Fibroblast of lung (primary cell): ENCODE data around the gene NOS1AP. TPM values are rescaled to one million over a fixed set of nuclear protein-coding genes. Genes with fewer than 3 reads are reported as not detected.
"Not testable (repeated sequence)": the region's sequence is repeated elsewhere in the genome, so short reads cannot be mapped to it uniquely, and the experiment has no call there.

Experiments
- DNase-seq, 2 donors: peaks; one replicate each; pipeline versions ENCODE4 v3.0.0 to v3.0.0-alpha.2; 2010; ENCODE audit warnings: low read depth in 2 of 2
- H2AFZ ChIP-seq: 2 replicates; pipeline ENCODE4 v1.5.1; 2012; ENCODE audit warnings: low read length, control low read depth, inconsistent platforms
- H3K27ac ChIP-seq: 2 replicates; pipeline ENCODE4 v1.5.1; 2011; ENCODE audit warnings: low read length, control low read depth; ENCODE audit not compliant: insufficient read depth
- H3K27me3 ChIP-seq: 2 replicates; pipeline ENCODE4 v1.5.1; 2011; ENCODE audit warnings: mild to moderate bottlenecking, low read length; ENCODE audit not compliant: control insufficient read depth, insufficient read depth
- H3K36me3 ChIP-seq: 2 replicates; pipeline ENCODE4 v1.5.1; 2011; ENCODE audit warnings: low read length; ENCODE audit not compliant: control insufficient read depth, insufficient read depth
- H3K4me1 ChIP-seq: 2 replicates; pipeline ENCODE4 v1.5.1; 2011; ENCODE audit warnings: low read length; ENCODE audit not compliant: control insufficient read depth, insufficient read depth; ENCODE audit errors: extremely low read depth
- H3K4me2 ChIP-seq: 2 replicates; pipeline ENCODE4 v1.5.1; 2011; ENCODE audit warnings: low read length, control low read depth; ENCODE audit not compliant: insufficient read depth; ENCODE audit errors: extremely low read depth
- H3K4me3 ChIP-seq, 4 experiments: fragments of 200-600 bp in 1 of 4; sonication (generic) in 1 of 4; replicated peaks in 1 of 4; 2 replicates each; pipeline ENCODE4 v1.5.1; 2011 to 2016; ENCODE audit warnings: low read length in 4 of 4, low read depth in 3 of 4, mild to moderate bottlenecking in 3 of 4, control low read depth in 2 of 4, inconsistent platforms in 1 of 4, mixed read lengths in 1 of 4; ENCODE audit not compliant: insufficient read depth in 1 of 4; ENCODE audit errors: control extremely low read depth in 1 of 4
- H3K79me2 ChIP-seq: 2 replicates; pipeline ENCODE4 v1.5.1; 2012; ENCODE audit warnings: mild to moderate bottlenecking, low read length, inconsistent platforms; ENCODE audit not compliant: control insufficient read depth, insufficient read depth
- H3K9ac ChIP-seq: 2 replicates; pipeline ENCODE4 v1.5.1; 2011; ENCODE audit warnings: mild to moderate bottlenecking, low read length, control low read depth; ENCODE audit not compliant: insufficient read depth
- H3K9me3 ChIP-seq: 2 replicates; pipeline ENCODE4 v1.5.1; 2012; ENCODE audit warnings: low read depth, low read length; ENCODE audit not compliant: control insufficient read depth, insufficient read depth
- H4K20me1 ChIP-seq: 2 replicates; pipeline ENCODE4 v1.5.1; 2011; ENCODE audit warnings: low read length; ENCODE audit not compliant: control insufficient read depth, insufficient read depth; ENCODE audit errors: extremely low read depth
- CTCF ChIP-seq, 2 donors: IDR thresholded peaks in 1 of 2; conservative IDR thresholded peaks in 1 of 2; 1 replicate in 1 of 2; 2 replicates in 1 of 2; pipeline ENCODE4 v1.5.1; 2011 to 2012; ENCODE audit warnings: low read length in 2 of 2, control low read depth in 1 of 2, inconsistent platforms in 1 of 2, low read depth in 1 of 2, mild to moderate bottlenecking in 1 of 2
- EZH2 ChIP-seq: IDR thresholded peaks from 2 replicates; pipeline ENCODE4 v1.5.1; 2012; ENCODE audit warnings: low read length, control low read depth, mild to moderate bottlenecking; ENCODE audit errors: missing control alignments
- polyA plus RNA-seq, 2 donors: library from polyadenylated mRNA; depleted of rRNA in 1 of 2; stranded (reverse) in 1 of 2; unstranded in 1 of 2; fragments of >200 nt; gene quantifications; 2 replicates each; pipeline ENCODE4 v1.2.1, GENCODE V29; 2011 to 2012; ENCODE audit warnings: missing spikeins in 1 of 2
- total RNA-seq: library from RNA; depleted of rRNA; stranded (reverse); fragments of >200 nt; gene quantifications from 2 replicates; pipeline ENCODE4 v1.2.1, GENCODE V29; 2014

Gene NOS1AP
- total and polyA plus RNA-seq, 2 donors (not counting 1 experiment from before 2014, with no cell fraction given), result 0.14 to 0.17 TPM

- Histone ChIP-seq H3K27me3 (peaks cover 2% of the 10 kb centered on the region), H3K4me2 (no peak overlapping the region), H3K9ac (no peak overlapping the region), H3K27ac (no peak overlapping the region), H3K4me1 (no peaks in the 10 kb centered on the region), H4K20me1 (no peaks in the 10 kb centered on the region), H3K4me3 (no peak overlapping the region), H2AFZ (no peak overlapping the region), H3K9me3 (no peaks in the 10 kb centered on the region), H3K79me2 (no peaks in the 10 kb centered on the region), H3K36me3 (no peaks in the 10 kb centered on the region)
- TF ChIP-seq CTCF (conservative IDR thresholded peaks at IDR 0.05 in 1 of 2, IDR thresholded peaks at IDR 0.05 in 1 of 2; ENCODE audit: low read depth in 1 of 2, low read length in 2 of 2), result no peak
- no peak for TF ChIP-seq EZH2
- DNase-seq, result no peak
Observed at GRCh38 chr1:162197041-162197531, 127.6 kb downstream of the NOS1AP start.

DNA sequence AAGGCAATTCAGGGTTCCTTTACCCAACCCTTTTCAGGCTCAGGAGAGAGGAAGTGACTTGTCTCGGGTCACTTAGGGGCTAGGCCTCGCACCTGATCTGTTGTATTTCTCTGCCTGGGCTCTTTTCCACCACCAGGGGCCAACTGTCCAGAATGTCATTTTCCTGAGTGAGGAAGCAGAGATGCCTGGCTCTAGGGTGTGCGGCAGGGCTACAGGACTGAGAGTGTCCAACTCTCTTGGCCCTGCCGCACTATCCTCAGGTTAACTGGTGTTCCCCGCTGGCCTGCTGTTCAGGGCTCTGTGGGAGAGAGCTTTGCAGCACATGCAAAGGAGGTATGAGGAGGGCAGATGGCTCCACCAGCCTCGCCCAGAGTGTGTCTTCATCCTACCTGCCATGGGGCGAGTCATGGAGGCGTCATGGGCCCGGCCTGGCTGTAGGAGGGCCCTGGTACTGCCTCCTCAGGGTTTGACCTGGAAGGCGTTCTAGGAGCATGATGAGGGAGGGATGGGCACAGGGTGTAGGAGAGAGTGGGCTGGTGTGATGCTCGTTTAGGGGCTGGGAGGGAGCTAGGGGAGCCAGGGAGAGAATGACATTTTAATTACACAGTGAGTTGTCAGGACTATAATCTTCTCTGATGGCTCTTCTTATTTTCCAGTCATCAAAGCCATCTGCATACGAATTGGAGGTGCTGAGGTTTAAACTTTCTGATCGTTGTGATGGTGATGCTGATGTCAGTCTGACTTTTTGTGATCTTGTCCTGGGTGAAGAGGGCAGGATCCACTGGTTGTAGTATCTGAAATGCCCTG is 128.3 kb downstream of the NOS1AP start:
- no peaks in the 10 kb centered on the region for H4K20me1 ChIP-seq
- no peak overlapping the region for H3K4me3 ChIP-seq
- H3K27ac ChIP-seq, result no peak overlapping the region
- no peak for DNase-seq
- no peaks in the 10 kb centered on the region for H3K79me2 ChIP-seq
- TF ChIP-seq EZH2 (no peak), CTCF (conservative IDR thresholded peaks at IDR 0.05 in 1 of 2, IDR thresholded peaks at IDR 0.05 in 1 of 2; ENCODE audit: low read depth in 1 of 2, low read length in 2 of 2) (no peak)
- H3K4me1 ChIP-seq, result no peaks in the 10 kb centered on the region
- H3K27me3 ChIP-seq, result peaks cover 3% of the 10 kb centered on the region
- no peaks in the 10 kb centered on the region for H3K9me3 ChIP-seq
- H3K36me3 ChIP-seq, result no peaks in the 10 kb centered on the region
- H3K9ac ChIP-seq, result no peak overlapping the region
- no peak overlapping the region for H2AFZ ChIP-seq
- H3K4me2 ChIP-seq, result no peak overlapping the region

GRCh38 chr1:162200096-162200847 is 130.8 kb downstream of the NOS1AP start:
- no peak overlapping the region for H3K27ac ChIP-seq
- no peak overlapping the region for H3K4me3 ChIP-seq
- no peaks in the 10 kb centered on the region for H3K4me1 ChIP-seq
- DNase-seq, result peak in 1 of 2 donors; percentile 61
- H4K20me1 ChIP-seq, result no peaks in the 10 kb centered on the region
- H3K36me3 ChIP-seq, result no peaks in the 10 kb centered on the region
- H3K9ac ChIP-seq, result no peak overlapping the region
- H3K4me2 ChIP-seq, result no peak overlapping the region
- peaks cover 6% of the 10 kb centered on the region for H3K27me3 ChIP-seq
- TF ChIP-seq CTCF (conservative IDR thresholded peaks at IDR 0.05 in 1 of 2, IDR thresholded peaks at IDR 0.05 in 1 of 2; ENCODE audit: low read depth in 1 of 2, low read length in 2 of 2), result no peak
- no peak for TF ChIP-seq EZH2
- H3K9me3 ChIP-seq, result no peaks in the 10 kb centered on the region
- H2AFZ ChIP-seq, result no peak overlapping the region
- H3K79me2 ChIP-seq, result no peaks in the 10 kb centered on the region

DNA sequence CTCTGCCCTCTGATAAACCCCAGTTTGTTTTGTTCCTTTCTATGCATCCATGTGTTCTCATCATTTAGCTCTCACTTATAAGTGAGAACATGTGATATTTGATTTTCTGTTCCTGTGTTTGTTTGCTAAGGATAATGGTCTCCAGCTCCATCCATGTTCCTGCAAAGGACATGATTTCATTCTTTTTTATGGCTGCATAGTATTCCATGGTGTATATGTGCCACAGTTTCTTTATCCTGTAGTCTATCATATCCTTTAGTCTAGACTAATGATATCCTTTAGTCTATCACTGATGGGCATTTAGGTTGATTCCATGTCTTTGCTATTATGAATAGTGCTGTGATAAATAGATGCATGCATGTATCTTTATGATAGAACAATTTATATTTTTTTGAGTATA is 131.6 kb downstream of the NOS1AP start:
- not testable (repeated sequence) for H3K9ac ChIP-seq, H2AFZ ChIP-seq, H3K27ac ChIP-seq, H3K4me3 ChIP-seq, H3K36me3 ChIP-seq, H3K4me1 ChIP-seq, DNase-seq, H3K27me3 ChIP-seq, H3K4me2 ChIP-seq, H4K20me1 ChIP-seq, H3K9me3 ChIP-seq, H3K79me2 ChIP-seq
